Hindlimb muscle (tissue), 1 donor: ENCODE data around the gene OPN1SW. TPM values are rescaled to one million over a fixed set of nuclear protein-coding genes. Genes with fewer than 3 reads are reported as not detected.

Experiments
- DNase-seq: peaks from one replicate; pipeline ENCODE4 v3.0.0-alpha.2; 2013
- polyA plus RNA-seq: library from polyadenylated mRNA; unstranded; fragments of 120-200 nt; gene quantifications from one replicate; pipeline ENCODE4 v1.2.1, GENCODE V29; 2013; ENCODE audit not compliant: insufficient read length

The OPN1SW gene
- polyA plus RNA-seq, 1 donor: 2.2 TPM

GRCh38 chr7:128731184-128731583, 44.4 kb downstream of the OPN1SW start:
- DNase-seq: no peak

- DNase-seq: no peak
Measured at GRCh38 chr7:128729494-128729893, 46.1 kb downstream of the OPN1SW start.

GRCh38 chr7:128728598-128728997, 47.0 kb downstream of the OPN1SW start:
- DNase-seq: no peak

- no peak for DNase-seq
Measured at GRCh38 chr7:128727239-128727638, 48.4 kb downstream of the OPN1SW start.

- DNase-seq: no peak
Measured at GRCh38 chr7:128726737-128727072, 48.9 kb downstream of the OPN1SW start.

GRCh38 chr7:128726059-128726736, 49.4 kb downstream of the OPN1SW start:
- no peak for DNase-seq

GRCh38 chr7:128725531-128725930, 50.1 kb downstream of the OPN1SW start:
- DNase-seq: no peak

- DNase-seq: no peak
Measured at GRCh38 chr7:128724743-128725142, 50.9 kb downstream of the OPN1SW start.

Other genes starting within 250 kb of the OPN1SW start
- gene GARIN1A, start 103.5 kb downstream of the OPN1SW start, polyA plus RNA-seq: 2.1 TPM
- gene CALU, start 36.4 kb downstream of the OPN1SW start, polyA plus RNA-seq: 214 TPM
- gene CCDC136, start 16.2 kb upstream of the OPN1SW start, polyA plus RNA-seq: 19.1 TPM
- 823 TPM for gene FLNC, start 54.6 kb upstream of the OPN1SW start, polyA plus RNA-seq
- gene ATP6V1F, start 87.1 kb upstream of the OPN1SW start, polyA plus RNA-seq: 121 TPM
- gene KCP, start 134.9 kb upstream of the OPN1SW start, polyA plus RNA-seq: 2.2 TPM
- 3.1 TPM for gene IRF5, start 162.1 kb upstream of the OPN1SW start, polyA plus RNA-seq